Endothelial cell of umbilical vein (primary cell): Measurements from ENCODE around the gene REEP3. TPM values are rescaled to one million over a fixed set of nuclear protein-coding genes. Genes with fewer than 3 reads are reported as not detected.

Experiments used
- BruUV-seq: library from RNA; stranded (reverse); fragments of 400-500 nt; replicated peaks from 2 replicates; lab custom pipeline; 2021; lab: Mats Ljungman, UMichigan
- CTCF ChIA-PET: fragments of 300-600, 350-600 bp; sonication (Branson Sonifier 250); formaldehyde crosslinking; loops from one replicate; lab custom pipeline; 2021; ENCODE audit warnings: antibody characterized with exemption, inconsistent platforms; lab: Charles Lee
- POLR2A ChIA-PET: fragments of 300-600, 350-600 bp; sonication (Branson Sonifier 250); formaldehyde crosslinking; loops from one replicate; lab custom pipeline; 2021; ENCODE audit warnings: antibody characterized with exemption, inconsistent platforms; lab: Charles Lee
- DNase-seq: peaks from one replicate; pipeline ENCODE4 v3.0.0-alpha.2; 2011; ENCODE audit warnings: low read depth, low spot score
- FAIRE-seq: peaks from 2 replicates; lab custom pipeline; 2011; peaks lifted over from hg19 to GRCh38; lab: Jason Lieb, UNC
- H2AFZ ChIP-seq: 2 replicates; pipeline ENCODE4 v1.6.0; 2012; ENCODE audit warnings: low read depth, low read length, control low read depth, inconsistent platforms
- H3K27ac ChIP-seq: 2 replicates; pipeline ENCODE4 v1.5.1; 2011; ENCODE audit warnings: low read depth, mild to moderate bottlenecking, control low read depth, low read length, moderate library complexity; ENCODE audit not compliant: insufficient read depth
- H3K27me3 ChIP-seq, 2 experiments: 2 replicates each; pipeline versions ENCODE4 v1.6.0 to v1.6.1; 2011; ENCODE audit warnings: low read length in 2 of 2, mixed read lengths in 1 of 2; ENCODE audit not compliant: control insufficient read depth in 2 of 2, insufficient read depth in 2 of 2
- H3K36me3 ChIP-seq, 2 experiments: 2 replicates in 1 of 2; 3 replicates in 1 of 2; pipeline ENCODE4 v1.5.1; 2011; ENCODE audit warnings: low read length in 2 of 2, mild to moderate bottlenecking in 1 of 2, moderate library complexity in 1 of 2; ENCODE audit not compliant: control insufficient read depth in 2 of 2, insufficient read depth in 2 of 2; ENCODE audit errors: extremely low read depth in 1 of 2
- H3K4me1 ChIP-seq: 3 replicates; pipeline ENCODE4 v1.5.1; 2011; ENCODE audit warnings: mild to moderate bottlenecking, low read length; ENCODE audit not compliant: control insufficient read depth, insufficient read depth; ENCODE audit errors: extremely low read depth
- H3K4me2 ChIP-seq: 2 replicates; pipeline ENCODE4 v1.6.1; 2011; ENCODE audit warnings: low read length, control low read depth, mixed read lengths; ENCODE audit not compliant: insufficient read depth
- H3K4me3 ChIP-seq, 3 experiments: fragments of 200-600 bp in 1 of 3; sonication (generic), shearing (Covaris generic) in 1 of 3; replicated peaks in 1 of 3; 2 replicates each; pipeline ENCODE4 v1.5.1; 2011 to 2016; ENCODE audit warnings: control low read depth in 3 of 3, low read length in 3 of 3, mild to moderate bottlenecking in 2 of 3, inconsistent platforms in 1 of 3, low read depth in 1 of 3, moderate library complexity in 1 of 3; ENCODE audit not compliant: insufficient read depth in 1 of 3
- H3K79me2 ChIP-seq: 2 replicates; pipeline ENCODE4 v1.6.0; 2012; ENCODE audit warnings: low read length, inconsistent platforms; ENCODE audit not compliant: control insufficient read depth, insufficient read depth
- H3K9ac ChIP-seq: replicated peaks from 2 replicates; pipeline ENCODE3; 2011; ENCODE audit warnings: low read length, control low read depth; ENCODE audit not compliant: insufficient read depth; ENCODE audit errors: extremely low read depth
- H3K9me1 ChIP-seq: replicated peaks from 3 replicates; pipeline ENCODE4 v1.6.0; 2011; ENCODE audit warnings: mild to moderate bottlenecking, low read length; ENCODE audit not compliant: control insufficient read depth, insufficient read depth; ENCODE audit errors: extremely low read depth
- H3K9me3 ChIP-seq: replicated peaks from 2 replicates; pipeline ENCODE4 v1.5.1; 2012; ENCODE audit warnings: low read length, inconsistent platforms; ENCODE audit not compliant: control insufficient read depth, insufficient read depth
- H4K20me1 ChIP-seq: replicated peaks from 2 replicates; pipeline ENCODE3; 2011; ENCODE audit warnings: mild to moderate bottlenecking, low read length; ENCODE audit not compliant: control insufficient read depth, insufficient read depth; ENCODE audit errors: extremely low read depth
- EZH2 ChIP-seq: IDR thresholded peaks from 2 replicates; pipeline ENCODE4 v1.6.1; 2012; ENCODE audit warnings: borderline replicate concordance, low read depth, mild to moderate bottlenecking, moderate library complexity, low read length, inconsistent platforms; ENCODE audit not compliant: severe bottlenecking
- FOS ChIP-seq: IDR thresholded peaks from 2 replicates; pipeline ENCODE4 v1.6.1; 2011; ENCODE audit warnings: mild to moderate bottlenecking, low read length, moderate library complexity, borderline replicate concordance; ENCODE audit not compliant: insufficient read depth
- GATA2 ChIP-seq: IDR thresholded peaks from 2 replicates; pipeline ENCODE4 v1.7.0; 2011; ENCODE audit warnings: low read depth, mild to moderate bottlenecking, moderate library complexity, mixed read lengths, low read length; ENCODE audit not compliant: insufficient read length, insufficient read depth
- JUN ChIP-seq: IDR thresholded peaks from 2 replicates; pipeline ENCODE4 v1.6.1; 2011; ENCODE audit warnings: borderline replicate concordance, low read depth; ENCODE audit not compliant: insufficient read length, insufficient read depth
- POLR2A ChIP-seq: IDR thresholded peaks from 2 replicates; pipeline ENCODE4 v1.6.1; 2012; ENCODE audit warnings: low read depth, mild to moderate bottlenecking, control low read depth, low read length
- POLR2AphosphoS5 ChIP-seq: IDR thresholded peaks from 2 replicates; pipeline ENCODE4 v1.6.1; 2012; ENCODE audit warnings: low read depth, mild to moderate bottlenecking, control low read depth, low read length, moderate library complexity; ENCODE audit not compliant: insufficient read depth
- dilution Hi-C: fragments of 300-500 bp; cut with MboI; formaldehyde crosslinking; loops from one replicate; pipeline ENCODE4 v1.15.0; 2019; ENCODE audit warnings: low sequenced_read_pairs; ENCODE audit not compliant: extremely low pct_ligation_motif_present
- intact Hi-C: fragments of 100-400 bp; cut with micrococcal nuclease; formaldehyde crosslinking; loops from one replicate; pipeline ENCODE4 v1.10.0; 2022
- polyA plus RNA-seq, 4 experiments: library from polyadenylated mRNA; depleted of rRNA in 3 of 4; stranded (reverse) in 3 of 4; unstranded in 1 of 4; fragments of >200 nt; gene quantifications; 2 replicates each; pipeline versions ENCODE4 v1.2.1 to v1.2.3, GENCODE V29; 2011 to 2012; ENCODE audit warnings: missing spikeins in 1 of 4
- total RNA-seq: library from RNA; stranded (reverse); gene quantifications from 2 replicates; pipeline ENCODE4 v1.2.3, GENCODE V29; 2021
- TF ChIP-seq, protein P1 (sequence below), 2 donors: IDR thresholded peaks; 1 replicate in 1 of 2; 2 replicates in 1 of 2; pipeline ENCODE4 v1.5.1; 2011; ENCODE audit warnings: low read length in 2 of 2, mild to moderate bottlenecking in 2 of 2, moderate library complexity in 2 of 2, control low read depth in 1 of 2, inconsistent platforms in 1 of 2, low read depth in 1 of 2; ENCODE audit not compliant: insufficient read depth in 1 of 2; ENCODE audit errors: extremely low read depth in 1 of 2

REEP3 gene
- total and polyA plus RNA-seq, 2 donors (not counting 3 experiments of a cell fraction or from before 2014, with no cell fraction given), result 12.3 to 48.3 TPM

DNA sequence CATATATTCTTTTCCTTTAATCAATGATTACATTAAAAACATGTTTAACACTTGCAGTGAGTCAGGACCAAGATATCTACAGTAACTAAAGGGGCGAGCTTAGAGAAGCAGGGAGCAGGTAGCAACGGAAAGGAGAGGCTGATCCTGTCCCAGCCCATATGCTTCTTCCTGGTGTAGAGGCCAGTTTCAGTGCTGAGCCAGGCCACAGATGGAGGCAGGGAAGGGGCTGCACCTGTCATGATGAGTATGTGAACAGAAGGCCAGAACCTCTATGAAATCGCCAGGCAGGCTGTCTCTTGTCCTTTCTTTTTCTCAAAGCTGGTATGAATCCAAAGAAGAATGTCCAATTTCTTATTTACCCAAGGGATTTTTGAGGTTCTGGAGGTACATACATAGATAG is 16.3 kb downstream of the REEP3 start:
- Histone ChIP-seq H3K4me3 (no peak overlapping the region), H3K9me3 (no peaks in the 10 kb centered on the region), H4K20me1 (no peaks in the 10 kb centered on the region), H3K4me2 (no peak overlapping the region), H3K27me3 (no peaks in the 10 kb centered on the region), H3K36me3 (no peaks in the 10 kb centered on the region), H2AFZ (no peak overlapping the region), H3K9me1 (no peaks in the 10 kb centered on the region), H3K27ac (no peak overlapping the region), H3K4me1 (no peaks in the 10 kb centered on the region), H3K9ac (no peak overlapping the region), H3K79me2 (peaks cover 41% of the 10 kb centered on the region)
- POLR2A ChIA-PET, result no interaction called here
- CTCF ChIA-PET, result interaction anchor here (0.9 to 3.7 kb wide), 3 partner anchors 12 to 371 kb away, joined by 3 to 13 read pairs (median 10); no protein-coding TSS in a partner anchor
- FAIRE-seq, result no peak
- DNase-seq, result no peak
- BruUV-seq, result no TSS peak
- TF ChIP-seq POLR2AphosphoS5 (no peak), JUN (no peak), EZH2 (no peak), GATA2 (no peak), POLR2A (no peak), FOS (no peak)
- TF ChIP-seq, protein P1, sequence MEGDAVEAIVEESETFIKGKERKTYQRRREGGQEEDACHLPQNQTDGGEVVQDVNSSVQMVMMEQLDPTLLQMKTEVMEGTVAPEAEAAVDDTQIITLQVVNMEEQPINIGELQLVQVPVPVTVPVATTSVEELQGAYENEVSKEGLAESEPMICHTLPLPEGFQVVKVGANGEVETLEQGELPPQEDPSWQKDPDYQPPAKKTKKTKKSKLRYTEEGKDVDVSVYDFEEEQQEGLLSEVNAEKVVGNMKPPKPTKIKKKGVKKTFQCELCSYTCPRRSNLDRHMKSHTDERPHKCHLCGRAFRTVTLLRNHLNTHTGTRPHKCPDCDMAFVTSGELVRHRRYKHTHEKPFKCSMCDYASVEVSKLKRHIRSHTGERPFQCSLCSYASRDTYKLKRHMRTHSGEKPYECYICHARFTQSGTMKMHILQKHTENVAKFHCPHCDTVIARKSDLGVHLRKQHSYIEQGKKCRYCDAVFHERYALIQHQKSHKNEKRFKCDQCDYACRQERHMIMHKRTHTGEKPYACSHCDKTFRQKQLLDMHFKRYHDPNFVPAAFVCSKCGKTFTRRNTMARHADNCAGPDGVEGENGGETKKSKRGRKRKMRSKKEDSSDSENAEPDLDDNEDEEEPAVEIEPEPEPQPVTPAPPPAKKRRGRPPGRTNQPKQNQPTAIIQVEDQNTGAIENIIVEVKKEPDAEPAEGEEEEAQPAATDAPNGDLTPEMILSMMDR (IDR thresholded peaks at IDR 0.05; ENCODE audit: extremely low read depth in 1 of 2, insufficient read depth in 1 of 2, low read depth in 1 of 2, low read length in 2 of 2), result no peak
- dilution Hi-C loops, result no loop called here
- intact Hi-C loops, result no loop called here
